HepG2 (cell line): ENCODE results near the gene PPP2R2C. TPM values are rescaled to one million over a fixed set of nuclear protein-coding genes. Genes with fewer than 3 reads are reported as not detected.

Source experiments
- CREM ChIP-seq, 2 experiments: sonication (generic) in 1 of 2; formaldehyde crosslinking in 1 of 2; IDR thresholded peaks; 2 replicates each; pipeline versions ENCODE4 v1.4.0 to v1.6.1; 2016 to 2020; ENCODE audit warnings: antibody characterized with exemption in 1 of 2, mild to moderate bottlenecking in 1 of 2, missing genetic modification reagents in 1 of 2
- GATAD2A ChIP-seq: IDR thresholded peaks from 2 replicates; pipeline ENCODE4 v1.6.1; 2016
- HDAC6 ChIP-seq: fragments of 200-600 bp; sonication (generic); IDR thresholded peaks from 2 replicates; pipeline ENCODE4 v1.7.0; 2017; ENCODE audit warnings: mild to moderate bottlenecking, antibody characterized with exemption, low read length, low read depth
- MAZ ChIP-seq, 2 experiments: sonication (generic) in 1 of 2; formaldehyde crosslinking in 1 of 2; IDR thresholded peaks; 2 replicates each; pipeline versions ENCODE4 v1.5.0 to v1.6.1; 2012 to 2020; ENCODE audit warnings: low read depth in 2 of 2, mild to moderate bottlenecking in 2 of 2, borderline replicate concordance in 1 of 2, improper control_type of control experiment in 1 of 2, low read length in 1 of 2, missing genetic modification reagents in 1 of 2, moderate library complexity in 1 of 2
- NONO ChIP-seq, 2 experiments: fragments of 450-650 bp in 1 of 2; sonication (generic) in 1 of 2; formaldehyde crosslinking in 1 of 2; IDR thresholded peaks in 1 of 2; conservative IDR thresholded peaks in 1 of 2; 2 replicates each; pipeline versions ENCODE4 v1.6.1 to v1.8.0; 2017 to 2022; ENCODE audit warnings: mild to moderate bottlenecking in 1 of 2, missing genetic modification reagents in 1 of 2, moderate library complexity in 1 of 2
- NR3C1 ChIP-seq: sonication (generic); formaldehyde crosslinking; IDR thresholded peaks from 2 replicates; pipeline ENCODE4 v1.4.0; 2020; ENCODE audit warnings: missing genetic modification reagents
- PHF21A ChIP-seq: sonication (generic); formaldehyde crosslinking; IDR thresholded peaks from 2 replicates; pipeline ENCODE4 v1.5.0; 2020; ENCODE audit warnings: mild to moderate bottlenecking, missing genetic modification reagents
- SIX1 ChIP-seq: sonication (generic); formaldehyde crosslinking; IDR thresholded peaks from 2 replicates; pipeline ENCODE4 v1.4.0; 2020; ENCODE audit warnings: missing genetic modification reagents, borderline replicate concordance
- ZBTB21 ChIP-seq: sonication (generic); formaldehyde crosslinking; IDR thresholded peaks from 2 replicates; pipeline ENCODE4 v1.4.0; 2020; ENCODE audit warnings: missing genetic modification reagents
- ZBTB38 ChIP-seq: sonication (generic); formaldehyde crosslinking; IDR thresholded peaks from 2 replicates; pipeline ENCODE4 v1.5.1; 2020; ENCODE audit warnings: mild to moderate bottlenecking, missing genetic modification reagents
- ZBTB8A ChIP-seq: sonication (generic); formaldehyde crosslinking; IDR thresholded peaks from 2 replicates; pipeline ENCODE4 v1.4.0; 2020; ENCODE audit warnings: mild to moderate bottlenecking, low read depth, missing genetic modification reagents, borderline replicate concordance
- ZFP90 ChIP-seq: sonication (generic); formaldehyde crosslinking; IDR thresholded peaks from 2 replicates; pipeline ENCODE4 v1.8.0; 2022; ENCODE audit warnings: missing genetic modification reagents, mild to moderate bottlenecking, inconsistent platforms, borderline replicate concordance
- ZFY ChIP-seq: sonication (generic); formaldehyde crosslinking; IDR thresholded peaks from 2 replicates; pipeline ENCODE4 v1.4.0; 2020; ENCODE audit warnings: missing genetic modification reagents
- ZIK1 ChIP-seq: sonication (generic); formaldehyde crosslinking; IDR thresholded peaks from 2 replicates; pipeline ENCODE4 v1.5.0; 2020; ENCODE audit warnings: mild to moderate bottlenecking, low read depth, missing genetic modification reagents, borderline replicate concordance
- ZNF225 ChIP-seq: sonication (generic); formaldehyde crosslinking; IDR thresholded peaks from 2 replicates; pipeline ENCODE4 v1.4.0; 2020; ENCODE audit warnings: mild to moderate bottlenecking, missing genetic modification reagents
- ZNF292 ChIP-seq: sonication (generic); formaldehyde crosslinking; IDR thresholded peaks from 2 replicates; pipeline ENCODE4 v1.8.1; 2022; ENCODE audit warnings: mild to moderate bottlenecking, low read depth, missing genetic modification reagents, borderline replicate concordance
- ZNF510 ChIP-seq: sonication (generic); formaldehyde crosslinking; IDR thresholded peaks from 2 replicates; pipeline ENCODE4 v1.4.0; 2020; ENCODE audit warnings: low read depth, mild to moderate bottlenecking, missing genetic modification reagents
- ZNF766 ChIP-seq: sonication (generic); formaldehyde crosslinking; IDR thresholded peaks from 2 replicates; pipeline ENCODE4 v1.5.0; 2020; ENCODE audit warnings: missing genetic modification reagents, borderline replicate concordance
- ZZZ3 ChIP-seq: sonication (generic); formaldehyde crosslinking; IDR thresholded peaks from 2 replicates; pipeline ENCODE4 v1.4.0; 2020; ENCODE audit warnings: missing genetic modification reagents, mild to moderate bottlenecking, borderline replicate concordance
- polyA plus RNA-seq, 8 experiments: library from polyadenylated mRNA; depleted of rRNA in 3 of 8; stranded (reverse) in 7 of 8; unstranded in 1 of 8; fragments of >200 nt; fragmentation: Illumina TruSeq in 4 of 8; extraction: Trizol in 4 of 8; gene quantifications; 2 replicates each; pipeline versions ENCODE4 v1.2.1 to v1.2.3, GENCODE V29; 2011 to 2016; ENCODE audit warnings: low read depth in 4 of 8, missing spikeins in 1 of 8, mixed read lengths in 1 of 8; ENCODE audit not compliant: insufficient read depth in 1 of 8
- total RNA-seq, 5 experiments: library from RNA; depleted of rRNA; stranded (reverse); fragments of >200 nt; fragmentation: Illumina TruSeq; extraction: Trizol; gene quantifications; 2 replicates each; pipeline ENCODE4 v1.2.3, GENCODE V29; 2016; ENCODE audit warnings: low read depth in 1 of 5
- TF ChIP-seq, protein P1 (sequence below): sonication (generic); formaldehyde crosslinking; IDR thresholded peaks from 2 replicates; pipeline ENCODE4 v1.4.0; 2020; ENCODE audit warnings: low read depth, mild to moderate bottlenecking, missing genetic modification reagents
- TF ChIP-seq, protein P2 (sequence below): sonication (generic); formaldehyde crosslinking; IDR thresholded peaks from 2 replicates; pipeline ENCODE4 v1.5.0; 2020; ENCODE audit warnings: mild to moderate bottlenecking, missing genetic modification reagents, borderline replicate concordance
- TF ChIP-seq, protein P3 (sequence below): sonication (generic); formaldehyde crosslinking; IDR thresholded peaks from 2 replicates; pipeline ENCODE4 v1.4.0; 2020; ENCODE audit warnings: missing genetic modification reagents

Gene PPP2R2C
- total and polyA plus RNA-seq, 2 of the 13 experiments (the other 11 are each of a cell fraction or from before 2014, with no cell fraction given), result 0.60 to 8.6 TPM

DNA sequence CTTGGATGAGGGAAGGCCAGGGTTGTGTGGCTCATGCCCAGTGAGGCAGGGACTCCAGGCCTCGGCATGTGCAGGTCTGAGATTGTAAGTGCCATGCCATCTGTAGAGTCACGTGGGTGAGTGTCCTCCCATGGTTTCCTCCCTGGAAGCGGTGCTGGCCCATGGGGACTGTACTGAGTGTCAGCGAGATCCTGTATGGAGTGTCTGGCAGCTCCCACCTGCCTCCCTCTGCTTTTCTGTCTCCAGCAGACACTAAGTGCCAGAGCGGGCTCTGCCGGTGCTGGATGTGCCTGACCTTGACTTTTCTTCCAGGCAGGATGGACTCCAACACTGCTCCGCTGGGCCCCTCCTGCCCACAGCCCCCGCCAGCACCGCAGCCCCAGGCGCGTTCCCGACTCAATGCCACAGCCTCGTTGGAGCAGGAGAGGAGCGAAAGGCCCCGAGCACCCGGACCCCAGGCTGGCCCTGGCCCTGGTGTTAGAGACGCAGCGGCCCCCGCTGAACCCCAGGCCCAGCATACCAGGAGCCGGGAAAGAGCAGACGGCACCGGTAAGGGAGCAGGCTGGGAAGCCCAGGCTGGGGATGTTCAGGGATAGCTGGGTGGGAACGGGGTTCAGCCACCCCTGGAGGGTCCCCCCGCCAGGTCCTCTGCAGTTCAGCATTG is 195.1 kb downstream of the PPP2R2C start (continued):
- TF ChIP-seq NONO (IDR thresholded peaks at IDR 0.05) (no peak), NONO (CRISPR knock-in tag; conservative IDR thresholded peaks at IDR 0.05) (peak; percentile 58; the same call in 1 of the 2 replicates), ZNF766 (CRISPR knock-in tag) (0 out of 2 replicates have a peak, but pooled peaks have one; percentile 43), HDAC6 (no peak), ZFP90 (CRISPR knock-in tag) (0 out of 2 replicates have a peak, but pooled peaks have one; percentile 35), ZNF292 (CRISPR knock-in tag) (peak; percentile 70), GATAD2A (CRISPR knock-in tag) (peak; percentile 36; the same call in 1 of the 2 replicates), ZBTB8A (CRISPR knock-in tag) (no peak), SIX1 (no peak), MAZ (IDR thresholded peaks at IDR 0.05; ENCODE audit: borderline replicate concordance, low read depth, low read length) (peak; percentile 63; the same call in 1 of the 2 replicates), MAZ (CRISPR knock-in tag; IDR thresholded peaks at IDR 0.05; ENCODE audit: low read depth) (peak; percentile 57; the same call in 1 of the 2 replicates), NR3C1 (CRISPR knock-in tag) (no peak), ZFY (CRISPR knock-in tag) (peak; percentile 60; the same call in 1 of the 2 replicates), ZBTB38 (peak; percentile 91), CREM (IDR thresholded peaks at IDR 0.05) (no peak), CREM (CRISPR knock-in tag; IDR thresholded peaks at IDR 0.05) (no peak), ZIK1 (CRISPR knock-in tag) (0 out of 2 replicates have a peak, but pooled peaks have one; percentile 46), ZZZ3 (0 out of 2 replicates have a peak, but pooled peaks have one; percentile 17), ZNF510 (CRISPR knock-in tag) (0 out of 2 replicates have a peak, but pooled peaks have one; percentile 10), ZBTB21 (CRISPR knock-in tag) (no peak), ZNF225 (0 out of 2 replicates have a peak, but pooled peaks have one; percentile 60), PHF21A (CRISPR knock-in tag) (0 out of 2 replicates have a peak, but pooled peaks have one; percentile 37)
- TF ChIP-seq, protein P1, sequence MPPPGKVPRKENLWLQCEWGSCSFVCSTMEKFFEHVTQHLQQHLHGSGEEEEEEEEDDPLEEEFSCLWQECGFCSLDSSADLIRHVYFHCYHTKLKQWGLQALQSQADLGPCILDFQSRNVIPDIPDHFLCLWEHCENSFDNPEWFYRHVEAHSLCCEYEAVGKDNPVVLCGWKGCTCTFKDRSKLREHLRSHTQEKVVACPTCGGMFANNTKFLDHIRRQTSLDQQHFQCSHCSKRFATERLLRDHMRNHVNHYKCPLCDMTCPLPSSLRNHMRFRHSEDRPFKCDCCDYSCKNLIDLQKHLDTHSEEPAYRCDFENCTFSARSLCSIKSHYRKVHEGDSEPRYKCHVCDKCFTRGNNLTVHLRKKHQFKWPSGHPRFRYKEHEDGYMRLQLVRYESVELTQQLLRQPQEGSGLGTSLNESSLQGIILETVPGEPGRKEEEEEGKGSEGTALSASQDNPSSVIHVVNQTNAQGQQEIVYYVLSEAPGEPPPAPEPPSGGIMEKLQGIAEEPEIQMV (CRISPR knock-in tag), result no peak
- TF ChIP-seq, protein P2, sequence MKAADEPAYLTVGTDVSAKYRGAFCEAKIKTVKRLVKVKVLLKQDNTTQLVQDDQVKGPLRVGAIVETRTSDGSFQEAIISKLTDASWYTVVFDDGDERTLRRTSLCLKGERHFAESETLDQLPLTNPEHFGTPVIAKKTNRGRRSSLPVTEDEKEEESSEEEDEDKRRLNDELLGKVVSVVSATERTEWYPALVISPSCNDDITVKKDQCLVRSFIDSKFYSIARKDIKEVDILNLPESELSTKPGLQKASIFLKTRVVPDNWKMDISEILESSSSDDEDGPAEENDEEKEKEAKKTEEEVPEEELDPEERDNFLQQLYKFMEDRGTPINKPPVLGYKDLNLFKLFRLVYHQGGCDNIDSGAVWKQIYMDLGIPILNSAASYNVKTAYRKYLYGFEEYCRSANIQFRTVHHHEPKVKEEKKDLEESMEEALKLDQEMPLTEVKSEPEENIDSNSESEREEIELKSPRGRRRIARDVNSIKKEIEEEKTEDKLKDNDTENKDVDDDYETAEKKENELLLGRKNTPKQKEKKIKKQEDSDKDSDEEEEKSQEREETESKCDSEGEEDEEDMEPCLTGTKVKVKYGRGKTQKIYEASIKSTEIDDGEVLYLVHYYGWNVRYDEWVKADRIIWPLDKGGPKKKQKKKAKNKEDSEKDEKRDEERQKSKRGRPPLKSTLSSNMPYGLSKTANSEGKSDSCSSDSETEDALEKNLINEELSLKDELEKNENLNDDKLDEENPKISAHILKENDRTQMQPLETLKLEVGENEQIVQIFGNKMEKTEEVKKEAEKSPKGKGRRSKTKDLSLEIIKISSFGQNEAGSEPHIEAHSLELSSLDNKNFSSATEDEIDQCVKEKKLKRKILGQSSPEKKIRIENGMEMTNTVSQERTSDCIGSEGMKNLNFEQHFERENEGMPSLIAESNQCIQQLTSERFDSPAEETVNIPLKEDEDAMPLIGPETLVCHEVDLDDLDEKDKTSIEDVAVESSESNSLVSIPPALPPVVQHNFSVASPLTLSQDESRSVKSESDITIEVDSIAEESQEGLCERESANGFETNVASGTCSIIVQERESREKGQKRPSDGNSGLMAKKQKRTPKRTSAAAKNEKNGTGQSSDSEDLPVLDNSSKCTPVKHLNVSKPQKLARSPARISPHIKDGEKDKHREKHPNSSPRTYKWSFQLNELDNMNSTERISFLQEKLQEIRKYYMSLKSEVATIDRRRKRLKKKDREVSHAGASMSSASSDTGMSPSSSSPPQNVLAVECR (CRISPR knock-in tag), result peak; percentile 48; the same call in 1 of the 2 replicates
- TF ChIP-seq, protein P3, sequence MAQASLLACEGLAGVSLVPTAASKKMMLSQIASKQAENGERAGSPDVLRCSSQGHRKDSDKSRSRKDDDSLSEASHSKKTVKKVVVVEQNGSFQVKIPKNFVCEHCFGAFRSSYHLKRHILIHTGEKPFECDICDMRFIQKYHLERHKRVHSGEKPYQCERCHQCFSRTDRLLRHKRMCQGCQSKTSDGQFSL (CRISPR knock-in tag), result peak; percentile 29; the same call in 1 of the 2 replicates
